ENCODE measurements around the gene IFNG-AS1.

The IFNG-AS1 gene

DNA sequence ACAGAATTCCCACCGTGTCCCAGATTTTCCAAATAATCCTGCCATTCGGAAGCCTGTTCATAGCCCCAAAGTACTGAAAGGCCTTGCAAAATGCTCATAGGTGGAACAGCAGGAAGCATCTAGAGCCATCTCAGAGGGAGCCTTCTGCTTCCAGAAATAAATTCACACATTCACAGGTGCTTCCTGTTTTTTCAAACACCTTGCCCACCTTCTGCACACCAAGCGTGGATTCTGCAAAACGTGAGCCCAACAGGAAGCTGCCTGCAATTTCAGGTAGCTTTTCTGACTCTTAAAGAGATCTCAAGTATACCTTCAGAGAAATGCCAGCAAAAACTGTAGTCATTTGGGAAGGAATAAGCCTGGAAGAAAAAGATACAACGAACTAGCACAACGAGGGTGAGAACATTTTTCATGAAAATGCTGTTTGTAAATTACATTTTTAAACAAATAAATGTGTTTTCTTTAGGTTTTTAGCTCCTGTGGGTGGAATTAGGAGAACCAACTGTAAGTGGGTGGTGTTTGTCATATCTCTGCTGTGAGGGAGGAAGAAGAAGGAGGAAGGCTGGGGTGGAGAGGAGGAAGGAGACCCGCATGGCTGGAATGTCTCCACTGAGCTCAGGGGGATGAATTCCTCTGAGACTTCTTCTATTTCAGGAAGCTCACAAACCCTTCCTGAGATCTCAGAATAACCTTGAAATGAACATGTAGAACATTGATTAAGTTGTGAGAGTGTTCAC lies at the start of gene IFNG-AS1:
Gene IFNG-AS1, plus strand, starts transcription at position 264 of the 737 bp plus-strand sequence.
- no peak for DNase-seq

DNA sequence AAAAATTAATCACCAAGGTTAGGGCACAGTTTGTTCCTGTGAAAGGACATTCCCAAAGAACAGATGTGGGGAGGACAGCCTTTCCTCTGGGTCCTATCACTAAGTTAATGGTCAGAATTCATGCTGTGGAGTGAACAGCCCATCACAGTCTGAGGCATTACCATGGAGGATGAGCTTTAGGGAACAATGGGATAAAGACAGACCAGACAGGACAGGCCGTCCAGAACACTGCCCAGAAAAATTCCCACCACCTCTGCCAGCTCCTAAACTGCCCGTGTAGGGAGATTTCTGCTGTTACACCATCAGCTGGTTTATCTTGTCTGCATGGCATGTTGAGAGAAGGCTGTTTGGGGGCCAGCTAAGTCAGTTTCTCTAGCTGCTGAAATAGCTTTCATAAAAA lies 49.6 kb upstream of the IFNG-AS1 start:
- DNase-seq: no peak

DNA sequence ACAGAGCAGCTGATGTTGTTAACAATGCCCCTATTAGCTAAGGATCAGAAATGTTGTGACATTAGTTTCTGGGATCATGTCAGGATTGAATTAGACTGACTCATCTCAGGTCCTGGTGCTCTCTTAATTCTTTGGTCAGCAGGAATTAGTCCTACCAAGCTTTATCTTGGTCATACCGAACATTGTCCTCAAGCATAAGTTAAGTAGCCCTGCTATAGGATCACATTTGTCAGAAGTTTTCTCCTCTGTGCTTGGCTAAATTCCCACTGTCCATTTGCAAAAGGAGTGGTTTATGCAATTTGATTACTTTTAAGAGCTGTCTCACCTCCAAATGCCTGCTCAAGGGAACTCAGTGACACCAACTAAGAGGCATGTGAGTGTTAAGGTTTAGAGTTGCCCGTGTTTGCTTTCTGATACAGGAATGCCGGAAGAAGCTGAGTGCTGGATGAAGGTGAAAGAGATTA lies 48.4 kb upstream of the IFNG-AS1 start:
- DNase-seq: no peak

DNA sequence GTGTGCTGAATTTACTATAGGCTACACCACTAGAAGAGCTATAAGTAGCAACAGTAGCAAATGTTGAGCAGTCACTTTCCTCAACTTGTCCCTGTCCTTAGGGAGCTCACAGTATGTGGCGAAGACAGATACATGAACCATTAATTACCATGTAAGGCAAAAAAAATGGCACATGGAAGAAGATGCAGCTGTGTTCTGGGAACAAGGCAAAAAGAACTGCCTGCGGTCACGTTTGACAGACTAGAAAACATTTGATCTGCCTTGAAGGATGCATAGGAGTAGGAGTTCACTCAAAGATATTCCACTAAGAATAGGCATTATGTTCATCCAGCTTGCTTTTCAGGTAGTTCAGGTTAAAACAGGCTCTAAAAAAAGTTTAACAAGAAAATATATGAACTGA lies 46.5 kb upstream of the IFNG-AS1 start:
- no peak for DNase-seq

DNA sequence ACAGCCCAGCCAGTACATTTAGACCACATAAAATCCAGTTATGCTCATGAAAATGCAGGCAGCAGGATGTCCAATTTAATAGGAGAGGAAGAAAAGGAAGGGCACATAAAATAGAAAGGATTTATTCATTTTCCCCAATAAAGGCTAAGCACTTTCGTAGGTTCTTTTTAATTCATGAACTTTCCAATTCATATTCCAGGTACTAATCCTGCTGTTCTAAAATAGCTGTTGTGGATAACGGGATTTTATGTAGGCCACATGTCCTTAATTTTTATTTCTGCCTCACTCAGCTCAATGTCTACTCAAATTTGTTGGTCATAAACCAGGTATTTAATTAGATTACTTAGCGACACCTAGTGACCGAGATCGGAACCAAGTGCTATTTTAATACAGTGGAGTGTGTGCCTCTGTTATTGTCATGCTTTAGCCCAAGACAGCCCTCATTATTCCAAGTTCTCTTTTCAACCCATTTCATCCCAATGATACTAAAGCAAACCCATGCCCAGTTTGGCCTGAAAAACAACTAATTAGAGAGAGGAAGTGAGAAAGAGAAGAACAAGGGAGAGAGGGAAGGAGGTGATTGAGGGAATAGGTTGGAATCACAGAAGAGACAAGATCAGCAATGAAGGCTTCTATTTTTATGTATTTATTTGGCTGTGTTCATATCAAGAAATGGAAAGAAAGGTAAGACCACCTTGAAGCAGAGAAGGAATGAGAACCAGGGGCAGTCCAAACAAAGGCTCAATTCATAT lies 45.9 kb upstream of the IFNG-AS1 start:
- DNase-seq: peak; percentile 72

DNA sequence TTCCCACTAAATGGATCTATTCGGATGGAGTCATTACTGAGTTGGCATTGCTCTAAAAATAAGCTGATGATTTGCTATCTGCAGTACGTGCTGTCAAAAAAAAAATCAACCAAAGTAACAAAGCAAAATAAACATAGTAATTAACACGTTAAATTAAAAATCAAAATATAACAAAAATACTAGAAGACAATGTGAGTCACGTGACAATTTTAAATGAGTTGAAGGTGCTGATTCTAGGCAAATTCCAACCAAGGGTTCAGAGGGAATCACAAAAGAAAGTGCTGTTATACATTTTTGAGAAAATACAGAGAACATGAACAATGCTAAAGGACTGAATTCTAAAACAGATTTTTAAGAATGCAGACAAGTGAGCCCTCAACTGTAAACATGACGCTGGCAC lies 45.2 kb upstream of the IFNG-AS1 start:
- DNase-seq: no peak

DNA sequence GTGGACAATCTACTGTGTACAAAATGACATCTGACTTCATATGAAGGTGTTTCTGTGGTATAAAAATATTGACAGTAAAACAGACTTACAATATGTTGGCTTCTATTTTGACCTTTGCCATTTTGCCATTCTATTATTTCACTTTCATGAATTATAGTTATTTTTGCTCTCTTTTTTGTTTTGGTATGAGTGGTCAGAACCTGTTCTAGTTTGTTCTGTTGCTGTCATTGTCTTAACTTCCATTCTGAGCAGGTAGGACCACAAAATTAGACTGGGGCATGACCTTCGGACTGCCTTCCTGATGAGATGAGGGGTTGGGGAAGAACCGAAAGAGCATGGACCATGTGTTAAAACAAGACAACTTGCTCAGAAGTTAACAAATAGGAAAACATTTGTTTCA lies 36.5 kb upstream of the IFNG-AS1 start:
- DNase-seq: no peak

DNA sequence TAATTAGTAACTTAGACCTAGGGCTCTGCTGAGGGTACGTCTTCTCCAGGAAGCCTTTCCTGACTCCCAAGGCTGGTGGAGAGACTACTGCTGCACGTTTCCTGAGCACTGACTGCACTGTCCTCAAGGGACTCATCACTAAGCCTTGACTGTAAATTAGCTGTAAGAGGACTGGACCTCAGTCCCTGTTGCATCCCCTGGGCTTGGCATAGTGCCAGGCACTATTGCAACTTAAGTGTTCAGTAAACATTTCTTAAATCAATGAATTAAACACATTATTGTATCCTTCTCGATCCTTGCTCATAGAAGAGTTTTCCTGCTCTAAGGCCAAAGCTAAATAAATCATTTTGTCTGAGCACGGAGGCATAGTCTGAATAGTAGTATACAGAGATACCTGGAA lies 31.9 kb upstream of the IFNG-AS1 start:
- no peak for DNase-seq

DNA sequence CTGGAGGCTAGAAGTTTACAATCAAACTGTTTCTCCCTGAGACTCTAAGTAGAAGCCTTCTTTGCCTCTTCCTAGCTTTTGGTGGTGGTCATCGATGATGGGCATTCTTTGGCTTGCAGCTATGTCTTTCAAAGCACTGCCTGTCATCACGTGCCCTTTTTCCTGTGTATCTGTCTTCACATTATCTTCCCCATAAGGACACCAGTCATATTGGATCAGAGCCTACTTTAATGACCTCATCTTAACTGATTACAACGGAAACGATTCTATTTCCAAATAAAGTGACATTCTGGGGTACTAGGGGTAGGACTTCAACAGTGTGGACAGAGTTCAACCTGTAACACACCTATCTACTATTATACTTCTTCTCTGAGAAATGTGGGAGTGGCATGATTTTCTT lies 31.1 kb upstream of the IFNG-AS1 start:
- DNase-seq: no peak

DNA sequence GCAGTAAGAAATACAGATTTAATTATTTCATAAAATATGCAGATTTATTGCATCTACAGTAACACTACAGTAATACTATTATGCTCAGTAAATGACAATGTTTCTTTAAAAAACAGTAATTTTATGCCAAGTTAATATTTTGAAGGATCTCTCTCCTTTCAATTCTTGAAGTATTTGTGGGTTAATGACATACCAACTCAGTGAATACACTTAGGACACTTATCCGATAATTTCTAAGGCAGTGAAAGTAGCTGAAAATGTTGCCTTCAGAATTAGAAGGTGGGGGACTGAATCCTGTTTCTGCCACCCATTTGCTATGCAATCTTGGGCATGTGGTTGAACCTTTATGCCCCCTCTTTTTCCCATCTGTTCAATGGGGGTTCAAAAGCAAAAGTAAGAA lies 24.8 kb upstream of the IFNG-AS1 start:
- DNase-seq: no peak

DNA sequence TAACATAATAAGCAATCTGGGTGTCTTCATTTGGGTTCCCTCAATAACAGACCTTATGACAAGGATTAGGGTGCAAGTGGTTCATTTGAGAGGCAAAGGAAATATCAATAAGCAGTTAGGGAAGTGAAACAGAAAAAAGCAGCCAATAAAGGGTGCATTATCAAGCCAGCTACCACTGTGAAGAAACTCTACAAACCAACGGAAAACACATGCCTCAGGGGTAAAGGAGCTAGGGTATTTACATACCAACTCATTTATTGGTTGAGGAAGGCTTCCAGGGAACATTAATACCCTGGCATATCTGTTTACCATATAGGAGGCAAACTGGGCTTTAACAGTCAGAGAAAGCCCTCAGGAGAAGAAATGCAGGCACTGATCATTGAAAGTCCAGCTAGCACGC lies 22.7 kb upstream of the IFNG-AS1 start:
- no peak for DNase-seq

DNA sequence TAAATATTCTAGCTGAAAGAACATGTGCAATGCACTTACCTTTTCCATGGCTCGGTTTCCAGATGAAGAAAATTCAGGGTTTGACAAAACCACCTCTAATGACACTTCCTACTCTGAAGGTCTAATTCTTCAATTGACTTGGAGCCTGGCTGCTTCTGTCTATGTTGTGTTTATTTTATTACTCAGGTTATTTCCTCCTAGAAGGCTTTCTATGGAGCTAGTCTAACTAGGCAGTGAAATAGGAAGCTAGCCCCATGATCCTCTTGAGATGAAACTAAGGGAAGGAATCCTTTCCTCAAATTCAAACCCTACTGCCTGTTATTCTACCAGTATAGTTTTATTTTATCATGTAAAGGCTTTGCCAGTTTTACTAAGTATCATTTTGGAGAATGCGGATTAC lies 20.9 kb upstream of the IFNG-AS1 start:
- no peak for DNase-seq

DNA sequence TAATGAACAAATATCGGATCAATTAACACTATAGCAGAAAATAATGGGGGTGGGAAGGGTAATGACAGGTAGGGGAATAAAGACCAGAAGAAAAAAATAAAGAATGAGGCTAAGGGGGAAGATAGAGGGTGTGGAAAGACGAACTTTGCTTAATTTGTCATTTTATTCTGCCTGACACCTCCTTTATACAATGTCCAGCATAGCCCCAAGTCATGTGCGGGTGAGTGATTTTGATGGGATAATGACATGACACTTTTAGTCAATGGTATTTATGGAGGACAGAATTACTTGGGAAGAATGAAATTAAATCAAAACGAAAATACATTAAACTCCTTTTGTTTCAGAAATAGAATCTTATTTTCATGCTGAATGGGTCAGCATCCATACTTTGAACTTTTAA lies 20.5 kb upstream of the IFNG-AS1 start:
- no peak for DNase-seq

DNA sequence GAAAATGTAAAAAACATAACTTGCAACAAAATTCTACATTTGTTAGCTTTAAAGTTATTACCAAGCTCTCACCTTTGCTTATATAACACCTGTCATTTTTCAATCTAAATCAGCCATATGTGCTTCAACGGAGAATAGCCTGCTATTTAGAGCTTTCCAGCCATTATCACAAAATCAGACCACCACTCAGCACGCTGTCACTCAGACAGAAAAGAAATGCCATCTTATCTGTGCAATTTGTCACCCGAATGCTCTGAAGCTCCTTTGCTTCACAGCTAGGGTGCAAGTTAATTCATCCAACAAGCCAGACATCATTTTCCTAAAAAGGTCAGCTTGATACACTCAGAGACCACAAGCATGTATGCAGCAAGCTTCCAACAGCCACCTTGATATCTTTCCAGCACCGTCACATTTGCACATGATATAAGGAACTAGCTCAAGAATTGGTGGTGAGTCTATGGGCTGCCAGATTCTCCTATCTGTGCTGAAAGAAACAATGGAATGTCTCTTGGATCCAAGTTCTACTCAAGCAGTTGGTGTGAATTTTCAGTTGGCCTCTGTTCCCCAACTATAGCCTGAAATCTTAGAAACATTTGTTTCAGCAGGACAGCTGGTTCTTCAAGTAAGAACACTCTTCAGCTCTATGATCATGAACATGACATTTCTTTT lies 20.0 kb upstream of the IFNG-AS1 start:
- DNase-seq: no peak

DNA sequence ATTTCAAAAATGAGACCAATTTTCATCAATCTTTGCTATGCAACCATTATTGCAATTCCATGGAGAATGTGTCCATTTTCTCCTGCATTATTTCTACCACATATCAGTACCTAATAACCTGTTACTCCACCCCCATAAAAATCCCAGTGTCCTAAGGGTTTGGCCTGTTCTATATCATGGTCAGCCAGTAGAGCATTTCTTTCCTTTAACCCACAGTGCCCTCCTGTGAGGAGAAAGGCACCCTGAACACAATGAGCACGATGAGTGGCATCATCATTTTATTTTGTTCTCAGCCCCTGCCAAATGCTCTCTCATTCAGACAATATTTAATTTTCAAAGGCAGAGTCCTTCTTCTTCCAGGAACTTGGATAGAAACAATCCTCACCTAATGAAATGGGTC lies 11.6 kb upstream of the IFNG-AS1 start:
- DNase-seq: no peak

DNA sequence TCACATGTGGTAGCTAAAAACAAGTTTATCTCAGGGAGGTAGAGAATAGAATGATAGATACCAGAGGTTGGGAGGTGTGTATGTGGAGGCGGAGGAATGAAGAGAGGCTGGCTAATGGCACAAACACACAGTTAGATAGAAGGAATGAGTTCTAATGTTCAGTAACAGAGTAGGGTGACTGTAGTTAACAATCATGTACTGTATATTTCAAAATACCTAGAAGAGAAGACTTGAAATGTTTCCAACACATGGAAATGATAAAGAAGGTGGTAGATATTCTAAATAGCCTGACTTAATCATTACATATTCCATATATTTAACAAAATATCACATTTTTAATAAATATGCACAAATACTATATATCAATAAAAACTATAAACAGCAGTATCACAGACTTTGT lies 8.9 kb upstream of the IFNG-AS1 start:
- no peak for DNase-seq

DNA sequence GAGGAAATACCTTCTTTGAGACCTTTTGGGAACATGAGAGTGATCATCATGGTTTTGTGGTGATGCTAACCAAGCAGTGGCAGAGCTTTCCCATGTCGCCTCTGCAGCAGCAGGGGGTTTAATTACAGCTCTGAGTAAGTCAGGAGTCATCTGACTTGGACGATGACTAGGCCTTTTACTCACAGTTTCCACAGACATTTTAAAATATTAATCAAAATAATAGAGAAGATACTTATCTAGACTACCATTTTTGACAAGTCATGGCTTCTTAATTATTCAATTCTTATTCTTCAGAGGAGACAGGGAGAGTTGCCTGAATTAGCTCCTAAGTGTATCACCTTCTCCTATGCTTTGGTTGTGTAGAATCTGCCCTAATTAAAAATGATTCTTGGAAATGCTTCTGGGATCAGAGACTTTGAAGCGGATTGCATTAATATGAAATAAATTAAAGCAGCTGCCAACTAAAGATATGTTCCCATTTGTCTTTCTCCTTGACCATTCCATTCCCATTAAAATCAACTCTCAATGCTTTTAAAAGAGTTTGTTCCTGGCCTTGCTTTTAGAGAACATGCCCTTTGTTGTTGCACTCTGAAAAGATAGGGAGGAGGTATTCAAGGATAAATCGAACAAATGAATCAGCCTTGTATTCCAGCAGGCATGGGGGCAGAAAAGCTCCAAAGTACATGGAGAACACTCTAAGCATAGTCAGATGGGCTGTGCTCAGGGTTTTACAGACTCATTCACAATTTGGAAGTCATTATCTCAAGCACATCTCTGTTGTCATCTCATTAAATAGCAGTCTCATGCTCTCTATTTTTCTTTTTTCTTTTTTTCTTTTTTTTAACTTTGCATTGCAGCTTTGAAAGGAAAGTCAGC lies 7.7 kb upstream of the IFNG-AS1 start:
- peak; percentile 9 for DNase-seq

DNA sequence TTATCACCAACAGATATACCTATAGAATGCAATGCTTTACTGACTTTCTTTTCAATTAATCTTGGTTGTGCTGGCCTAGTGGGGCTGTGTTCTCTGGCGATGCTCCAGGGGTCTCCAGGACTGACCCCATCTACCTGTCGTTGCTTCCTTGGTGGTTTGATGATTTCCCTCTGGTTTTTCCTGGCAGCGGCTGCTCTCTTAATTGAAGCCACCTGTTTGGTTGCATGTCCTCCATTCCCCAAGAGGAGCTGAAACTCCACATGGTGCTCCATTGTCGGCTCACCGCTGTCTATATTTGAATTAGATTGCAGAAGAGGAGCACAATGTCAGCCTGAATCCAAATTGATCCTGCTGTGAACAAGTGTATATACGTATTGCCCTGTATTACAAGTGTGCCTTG lies 7.1 kb upstream of the IFNG-AS1 start:
- DNase-seq: no peak

DNA sequence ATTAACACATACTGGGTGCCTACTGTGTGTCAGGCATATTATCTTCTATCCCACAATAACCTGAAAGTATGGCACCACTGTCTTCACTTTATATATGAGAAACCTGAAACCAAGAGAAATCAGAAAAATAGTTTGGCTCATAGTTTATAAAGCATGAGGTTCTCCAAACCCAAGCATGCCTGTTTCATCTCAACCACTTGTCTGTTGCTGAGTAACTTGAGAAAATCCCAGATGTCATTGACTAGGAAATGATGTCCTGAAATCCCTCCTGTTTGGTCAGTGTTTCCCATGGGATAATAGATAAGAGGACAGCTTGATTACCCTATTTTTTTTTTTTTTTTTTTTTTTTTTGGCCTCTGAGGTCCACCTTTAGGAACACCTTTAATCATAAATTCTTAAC lies 2.6 kb upstream of the IFNG-AS1 start:
- DNase-seq: no peak

DNA sequence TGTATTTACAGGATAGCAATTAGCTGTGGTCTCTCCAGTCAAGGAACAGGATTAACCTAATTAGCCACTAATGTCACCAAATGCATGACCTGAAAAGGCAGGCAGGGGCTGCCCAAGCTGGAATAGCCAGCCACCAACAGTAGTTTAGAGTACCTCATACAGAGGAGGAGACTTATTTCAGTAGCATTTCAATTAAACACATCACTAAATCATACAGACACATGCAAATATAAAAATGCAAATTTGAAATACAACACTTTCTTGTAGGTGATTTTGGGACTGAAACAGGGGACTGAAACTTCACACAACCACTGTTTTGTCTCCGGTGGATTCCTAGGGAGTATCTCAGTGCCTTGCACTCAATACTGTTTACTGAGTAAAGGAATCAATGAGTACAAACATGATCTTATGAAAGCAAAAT lies 636 bp upstream of the IFNG-AS1 start:
- DNase-seq: no peak

DNA sequence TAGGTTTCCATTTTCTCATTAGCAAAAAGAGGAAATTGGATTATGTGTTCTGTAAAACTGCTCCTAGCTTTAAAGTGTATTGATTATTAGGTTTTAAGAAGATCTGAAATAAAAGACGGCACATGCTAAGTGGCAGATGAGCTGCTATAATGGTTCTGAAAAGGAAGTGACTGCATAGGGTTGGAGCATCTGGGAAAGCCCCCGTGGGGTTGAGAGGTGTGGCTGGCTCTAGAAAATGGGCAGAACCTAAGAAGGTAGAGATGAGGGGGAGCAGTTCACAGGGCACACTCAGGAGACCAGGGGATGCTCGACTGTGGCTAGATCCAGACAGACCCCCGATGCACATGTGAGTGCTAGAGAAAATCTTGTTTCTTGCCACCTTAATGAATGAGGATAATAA lies 1.9 kb downstream of the IFNG-AS1 start:
- DNase-seq: peak; percentile 52

DNA sequence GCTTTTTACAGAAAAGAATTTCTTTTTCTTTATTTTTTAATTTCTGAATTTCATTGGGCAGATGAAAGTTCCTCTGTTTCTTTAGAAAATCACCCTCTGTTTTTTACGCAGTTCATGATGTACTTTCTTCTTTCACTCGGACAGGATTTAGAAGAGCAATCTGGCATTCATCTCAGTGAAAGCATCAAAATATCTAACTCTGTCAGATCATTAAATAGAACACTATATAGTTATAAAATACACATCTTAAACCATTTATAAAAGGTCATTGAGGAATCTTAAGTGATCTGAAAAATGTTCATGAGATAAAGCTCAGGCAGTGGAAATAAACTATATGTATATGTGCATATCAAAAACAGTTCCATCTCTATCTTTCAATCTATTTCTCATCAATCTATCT lies 3.9 kb downstream of the IFNG-AS1 start:
- no peak for DNase-seq

DNA sequence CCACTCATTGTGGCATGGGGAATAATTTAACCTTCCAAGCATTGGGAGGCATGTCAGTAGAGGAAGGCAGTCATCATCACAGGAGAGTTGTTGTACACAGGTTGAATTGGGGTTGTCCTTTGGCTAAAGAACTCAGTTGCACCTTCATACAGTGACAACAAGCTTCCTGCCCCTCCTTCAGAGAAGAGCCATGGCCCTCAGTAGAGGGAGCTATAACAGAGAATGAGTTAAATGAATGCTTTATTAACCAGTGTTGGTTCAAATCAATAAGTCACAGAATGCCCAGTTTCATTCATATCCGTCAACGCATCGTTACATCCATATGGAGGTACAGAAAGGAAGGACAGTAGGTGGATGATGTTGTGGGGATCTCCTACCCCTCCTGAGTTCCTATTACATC lies 4.8 kb downstream of the IFNG-AS1 start:
- DNase-seq: no peak

Data from stimulated activated CD4-positive, alpha-beta T cell treated with anti-CD3 and anti-CD28 coated beads, Interleukin-15, amount 100 ng/mL, for 24 hours (primary cell).